ENCODE results near the gene ZFP1. TPM values are rescaled to one million over a fixed set of nuclear protein-coding genes. Genes with fewer than 3 reads are reported as not detected.

ZFP1 gene
- total RNA-seq (10 to 100 TPM; 12.3 to 14.6 TPM), polyA plus RNA-seq (ENCODE audit: insufficient read depth, low read depth, low replicate concordance) (14.0 TPM)
- long read RNA-seq, donor 1, transcript ZFP1-209 (4 exons, 1,457 nt) = major isoform, 9 of 10 reads
- long read RNA-seq, donor 1, partial matches to known transcripts = 0 of 10 reads
- long read RNA-seq, donor 1, other reads (novel, unspliced or antisense) = 0 of 10 reads
- long read RNA-seq, donor 2, partial matches to known transcripts = 0 of 4 reads
- long read RNA-seq, donor 2, other reads (novel, unspliced or antisense) = 0 of 4 reads

DNA sequence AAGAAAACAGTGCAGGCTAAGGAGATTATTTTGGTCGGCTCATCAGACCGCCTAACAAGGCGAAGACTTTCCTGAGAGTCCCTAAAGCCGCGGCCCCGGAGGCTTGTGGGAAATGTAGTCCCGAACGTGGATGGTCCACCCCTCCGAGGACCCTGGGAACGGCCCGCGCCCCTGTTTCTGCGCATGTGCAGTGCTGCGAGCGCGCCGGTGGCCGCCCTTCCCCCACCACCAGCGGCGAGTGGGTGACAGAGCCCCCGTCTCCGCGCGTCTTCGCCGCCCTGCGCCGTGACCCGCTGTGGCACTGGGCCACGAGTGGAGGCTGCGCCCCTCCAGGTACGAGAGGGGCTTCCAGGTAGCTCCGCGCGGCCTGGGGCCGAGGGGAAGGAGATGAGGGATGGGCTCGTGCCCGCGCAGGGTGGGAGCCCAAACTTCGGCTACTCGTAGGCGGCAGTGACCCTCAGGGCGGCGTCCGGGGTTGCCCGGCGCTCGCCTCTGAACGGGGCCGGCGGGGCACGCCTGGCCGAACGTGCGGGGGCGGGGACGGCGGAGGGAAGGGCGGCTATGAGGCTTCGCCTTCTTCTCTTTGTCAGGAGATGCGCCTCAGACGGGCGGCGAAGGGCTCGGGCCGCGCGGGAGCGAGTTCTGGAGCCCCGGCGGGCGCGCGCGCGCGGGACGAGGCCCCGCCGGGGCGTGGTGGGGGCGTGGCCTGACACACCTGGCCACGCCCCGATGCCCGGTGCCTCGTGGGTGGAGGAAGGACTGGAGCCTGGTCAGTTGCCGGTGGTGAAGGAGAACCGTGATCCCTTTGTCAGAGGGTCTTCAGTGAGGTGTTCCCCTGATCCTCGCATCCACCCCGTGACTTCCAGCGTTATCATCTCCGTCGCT lies at the start of gene ZFP1:
Gene ZFP1, plus strand, starts transcription at position 214 of the 885 bp plus-strand sequence. CDS start 4,428 bp downstream, outside the sequence.
- Histone ChIP-seq H3K36me3 (ENCODE audit: low read depth, missing control alignments) (no peaks in the 10 kb centered on the region), H3K27me3 (no peaks in the 10 kb centered on the region), H3K9me3 (no peaks in the 10 kb centered on the region), H3K27ac (peak within 1 kb of the TSS; percentile 99), H3K4me1 (no peaks in the 10 kb centered on the region), H3K4me3 (peak within 1 kb of the TSS; percentile 97 to 99)
- WGBS, 2 donors = 0 to 1% methylated on average over 16 to 80 of the region's 93 CpGs
- peak; percentile 98 for DNase-seq
- no peak for TF ChIP-seq POLR2A (IDR thresholded peaks at IDR 0.05)
- intact Hi-C loops (cut with DNase I; ENCODE audit: low total_unique reads) = no loop called here

DNA sequence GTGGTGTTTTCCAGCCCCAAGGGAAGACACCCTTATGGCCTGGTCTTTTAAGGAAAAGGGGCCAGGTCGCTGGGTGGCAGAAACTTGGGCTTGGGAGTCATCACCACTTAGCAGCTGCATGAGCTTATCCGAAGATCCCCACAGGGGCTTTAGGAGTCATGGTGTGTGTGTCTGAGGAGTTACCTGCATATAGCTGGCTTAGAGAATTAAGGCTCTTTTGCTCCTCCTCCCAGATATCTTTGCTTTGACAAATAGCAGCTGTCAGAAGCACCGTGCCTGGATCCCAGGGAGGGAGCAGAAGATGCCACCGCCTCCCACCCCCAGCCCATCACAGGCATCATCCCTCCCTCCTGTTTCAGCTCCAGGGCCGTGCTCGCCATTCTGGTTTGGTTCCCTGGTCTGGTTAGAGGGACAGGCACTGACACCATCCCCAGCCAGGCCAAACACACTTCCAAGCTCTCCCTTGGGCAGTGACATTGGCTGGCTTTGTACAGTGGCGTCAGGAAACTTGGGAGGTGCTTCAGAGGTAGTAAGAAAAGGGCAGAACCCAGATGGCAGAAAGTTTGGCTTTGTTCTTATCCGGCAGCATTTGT lies 49.2 kb upstream of the ZFP1 start:
- intact Hi-C loops (cut with DNase I; ENCODE audit: low total_unique reads) = no loop called here
- WGBS, 2 donors = 83% methylated on average over 8 of the region's 8 CpGs
- Histone ChIP-seq H3K4me1 (peaks cover 24% of the 10 kb centered on the region), H3K27me3 (no peaks in the 10 kb centered on the region), H3K4me3 (no peak overlapping the region), H3K9me3 (no peaks in the 10 kb centered on the region), H3K36me3 (ENCODE audit: low read depth, missing control alignments) (no peaks in the 10 kb centered on the region), H3K27ac (no peak overlapping the region)
- DNase-seq = no peak
- TF ChIP-seq, protein P1, sequence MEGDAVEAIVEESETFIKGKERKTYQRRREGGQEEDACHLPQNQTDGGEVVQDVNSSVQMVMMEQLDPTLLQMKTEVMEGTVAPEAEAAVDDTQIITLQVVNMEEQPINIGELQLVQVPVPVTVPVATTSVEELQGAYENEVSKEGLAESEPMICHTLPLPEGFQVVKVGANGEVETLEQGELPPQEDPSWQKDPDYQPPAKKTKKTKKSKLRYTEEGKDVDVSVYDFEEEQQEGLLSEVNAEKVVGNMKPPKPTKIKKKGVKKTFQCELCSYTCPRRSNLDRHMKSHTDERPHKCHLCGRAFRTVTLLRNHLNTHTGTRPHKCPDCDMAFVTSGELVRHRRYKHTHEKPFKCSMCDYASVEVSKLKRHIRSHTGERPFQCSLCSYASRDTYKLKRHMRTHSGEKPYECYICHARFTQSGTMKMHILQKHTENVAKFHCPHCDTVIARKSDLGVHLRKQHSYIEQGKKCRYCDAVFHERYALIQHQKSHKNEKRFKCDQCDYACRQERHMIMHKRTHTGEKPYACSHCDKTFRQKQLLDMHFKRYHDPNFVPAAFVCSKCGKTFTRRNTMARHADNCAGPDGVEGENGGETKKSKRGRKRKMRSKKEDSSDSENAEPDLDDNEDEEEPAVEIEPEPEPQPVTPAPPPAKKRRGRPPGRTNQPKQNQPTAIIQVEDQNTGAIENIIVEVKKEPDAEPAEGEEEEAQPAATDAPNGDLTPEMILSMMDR (IDR thresholded peaks at IDR 0.05) = no peak
- no peak for TF ChIP-seq POLR2A (IDR thresholded peaks at IDR 0.05)

DNA sequence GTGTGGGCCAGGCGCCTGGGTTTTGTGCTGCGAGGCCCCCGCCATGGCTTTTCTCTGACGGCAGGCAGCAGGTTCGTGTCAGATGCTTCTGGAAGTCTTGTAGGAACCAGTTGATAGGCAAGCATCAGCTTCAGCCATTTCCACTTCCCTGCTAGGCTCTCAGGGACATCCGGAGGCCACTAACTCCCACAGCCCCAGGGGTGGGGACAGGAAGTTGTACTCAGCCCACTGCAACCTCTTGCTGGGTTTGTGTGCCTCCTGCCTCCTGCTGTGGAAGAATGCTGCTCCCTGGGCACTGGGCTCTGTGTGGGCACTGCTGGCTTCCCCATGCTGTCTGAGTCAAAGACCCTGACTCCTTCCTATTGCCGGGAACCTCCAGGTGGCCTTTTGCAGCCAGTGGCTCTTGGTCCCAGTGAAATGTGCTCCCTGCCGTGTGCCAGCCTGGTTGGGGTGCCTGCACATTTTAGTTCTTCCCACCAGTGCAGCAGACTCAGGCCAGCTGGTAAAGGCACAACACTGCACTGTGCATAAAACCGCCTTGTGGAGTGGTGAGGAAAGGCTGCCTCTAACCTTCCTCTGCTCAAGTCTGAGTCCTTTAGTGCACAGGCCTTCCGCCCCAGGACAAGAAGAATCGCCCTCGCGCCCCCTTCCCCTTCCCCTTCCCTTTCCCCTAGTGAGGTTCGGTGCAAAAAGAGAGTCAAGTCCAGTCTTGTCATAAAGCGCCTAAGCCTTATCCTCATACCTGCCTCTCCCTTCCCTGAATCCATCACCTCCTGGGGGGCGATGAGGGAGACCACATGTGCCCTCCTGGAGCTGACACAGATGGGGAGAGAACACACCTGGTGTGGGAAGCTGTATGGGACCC lies 48.4 kb upstream of the ZFP1 start:
- Histone ChIP-seq H3K4me3 (no peak overlapping the region), H3K27me3 (no peaks in the 10 kb centered on the region), H3K36me3 (ENCODE audit: low read depth, missing control alignments) (no peaks in the 10 kb centered on the region), H3K9me3 (no peaks in the 10 kb centered on the region), H3K27ac (no peak overlapping the region), H3K4me1 (peaks cover 24% of the 10 kb centered on the region)
- 80 to 95% methylated on average over 12 to 16 of the region's 16 CpGs for WGBS, 2 donors
- DNase-seq = no peak
- TF ChIP-seq, protein P1 (IDR thresholded peaks at IDR 0.05) = no peak
- TF ChIP-seq POLR2A (IDR thresholded peaks at IDR 0.05) = no peak
- intact Hi-C loops (cut with DNase I; ENCODE audit: low total_unique reads) = no loop called here

DNA sequence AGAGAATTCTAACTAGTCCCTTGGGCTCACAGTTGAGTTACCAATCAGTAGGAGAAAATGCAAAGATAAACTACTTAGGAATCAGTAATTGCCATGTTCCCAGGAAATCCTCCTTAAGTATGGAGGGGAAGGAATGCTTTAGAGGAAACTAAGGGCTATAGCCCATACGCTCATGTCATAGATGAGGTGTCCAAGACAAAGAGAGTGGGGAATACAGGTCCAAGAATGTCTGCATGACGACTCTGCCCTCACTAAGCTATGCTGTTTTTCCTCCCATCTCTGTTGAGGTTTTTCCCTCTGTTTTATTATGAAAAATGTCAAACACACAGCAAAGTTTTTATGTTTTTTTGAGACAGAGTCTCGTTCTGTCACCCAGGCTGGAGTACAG lies 47.7 kb upstream of the ZFP1 start:
- TF ChIP-seq POLR2A (IDR thresholded peaks at IDR 0.05) = no peak
- TF ChIP-seq, protein P1 (IDR thresholded peaks at IDR 0.05) = no peak
- intact Hi-C loops (cut with DNase I; ENCODE audit: low total_unique reads) = no loop called here
- 91 to 94% methylated on average over 3 of the region's 3 CpGs for WGBS, 2 donors
- no peaks in the 10 kb centered on the region for H3K27me3 ChIP-seq
- H3K27ac ChIP-seq = no peak overlapping the region
- no peak for DNase-seq
- peaks cover 24% of the 10 kb centered on the region for H3K4me1 ChIP-seq
- H3K9me3 ChIP-seq = no peaks in the 10 kb centered on the region
- H3K4me3 ChIP-seq = no peak overlapping the region
- no peaks in the 10 kb centered on the region for H3K36me3 ChIP-seq (ENCODE audit: low read depth, missing control alignments)
